Stimulated activated CD4-positive, alpha-beta T cell treated with anti-CD3 and anti-CD28 coated beads, TNF-alpha, amount 100 ng/mL, for 48 hours (primary cell): ENCODE results near the gene WDR83.
A peak's percentile ranks its signal among the peaks of the same experiment; 100 is the strongest.

Source experiments
- DNase-seq, 3 donors: peaks; one replicate each; pipeline ENCODE4 v3.0.0-alpha.2; 2020; ENCODE audit warnings: low read depth in 3 of 3

WDR83 gene

GRCh38 chr19:12715102-12715501 is 48.5 kb downstream of the WDR83 start:
- DNase-seq, result no peak

GRCh38 chr19:12715929-12716328 is 49.3 kb downstream of the WDR83 start:
- no peak for DNase-seq

GRCh38 chr19:12720296-12720695 is 53.7 kb downstream of the WDR83 start:
- no peak for DNase-seq

DNA sequence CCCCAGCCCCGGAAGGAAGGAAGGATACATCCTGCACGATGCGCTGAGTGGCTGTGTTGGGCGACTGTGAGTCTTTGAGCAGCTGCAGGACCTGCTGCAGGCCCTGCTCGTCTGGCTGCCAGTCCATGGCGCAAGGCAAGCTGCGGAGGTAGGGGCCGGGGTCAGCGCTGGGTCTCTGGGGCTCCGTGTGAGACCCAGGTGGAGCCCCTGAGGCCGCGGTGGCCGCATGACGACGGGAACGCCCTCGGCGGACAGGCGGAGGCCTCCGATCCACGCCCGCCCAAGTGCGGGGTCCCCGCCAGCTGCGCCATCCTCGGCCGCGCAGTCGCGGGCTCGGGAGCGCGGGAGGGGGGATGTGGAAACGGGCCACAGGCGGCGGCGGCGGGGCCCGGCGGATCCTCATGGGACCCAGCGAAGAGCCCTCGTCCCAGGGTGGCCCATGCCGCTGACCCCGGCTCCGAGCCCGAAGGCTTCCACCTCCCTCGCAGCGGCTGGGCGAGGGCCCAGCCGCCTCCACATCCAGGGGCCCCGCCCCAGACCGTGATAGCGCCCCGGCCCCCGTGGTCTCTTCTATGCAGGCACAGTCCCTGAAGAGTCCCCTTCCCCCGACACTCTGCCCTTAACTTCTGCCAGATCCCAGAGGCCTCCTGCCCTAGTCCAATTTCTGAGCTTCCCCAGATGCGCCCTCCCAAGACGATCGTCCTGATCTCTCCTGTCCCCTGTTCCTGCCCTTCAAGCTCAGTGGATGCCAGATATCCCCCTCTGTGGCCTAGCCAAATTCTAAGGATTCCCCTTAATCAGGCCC is 54.4 kb downstream of the WDR83 start:
- no peak for DNase-seq

DNA sequence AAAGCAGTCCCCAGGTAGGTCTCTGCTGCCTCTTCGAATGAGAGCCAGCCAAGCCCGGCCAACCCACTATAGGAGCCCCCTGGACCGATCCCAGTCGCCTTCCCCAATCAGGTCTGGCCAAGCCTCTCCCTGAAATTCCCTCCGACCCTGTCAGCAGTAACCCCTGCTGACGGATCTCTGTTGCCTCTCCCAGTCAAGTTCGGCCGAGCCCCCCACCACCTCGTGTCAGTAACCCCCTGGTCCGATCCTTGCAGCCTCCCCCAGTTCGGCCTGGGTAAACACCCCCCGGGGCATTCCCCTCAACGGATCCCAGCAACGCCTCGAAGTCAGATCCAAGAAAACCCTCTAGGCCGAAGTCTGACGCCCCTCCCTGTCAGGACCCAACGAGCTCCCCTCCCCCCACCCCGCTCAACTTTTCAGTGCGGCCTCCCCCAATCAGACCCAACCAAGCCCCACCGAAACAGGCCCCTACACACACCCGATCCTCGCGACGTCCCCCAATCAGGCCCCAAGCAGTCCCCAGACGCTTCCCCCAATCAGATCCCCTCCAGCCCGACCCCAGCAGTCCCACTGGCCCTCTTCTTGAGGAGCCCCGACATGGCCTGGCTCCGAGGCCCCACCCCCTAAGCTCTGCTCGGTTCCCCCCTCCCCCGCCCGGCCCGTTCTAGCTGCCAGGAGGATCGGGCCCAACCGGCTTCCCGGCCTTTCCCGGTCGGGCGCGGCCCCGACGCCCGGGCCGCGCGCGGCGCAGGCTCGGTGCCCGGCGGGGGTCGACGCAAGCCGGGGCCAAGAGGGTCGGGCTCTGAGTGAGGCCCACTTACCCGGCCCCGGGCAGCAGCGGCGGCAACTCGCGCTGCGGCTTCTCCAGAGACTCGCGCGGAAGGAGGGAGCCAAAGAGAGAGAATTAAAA is 55.3 kb downstream of the WDR83 start:
- DNase-seq, result peak in 1 of 3 donors; percentile 62

- DNase-seq, result peak; percentile 84 to 92 (median 91)
Observed at GRCh38 chr19:12722566-12723380, 56.2 kb downstream of the WDR83 start.

GRCh38 chr19:12723381-12723640 is 56.7 kb downstream of the WDR83 start:
- no peak for DNase-seq

GRCh38 chr19:12723641-12724426 is 57.2 kb downstream of the WDR83 start, which contains the start of gene TNPO2:
TNPO2 (minus strand) TSS chr19:12723932; CDS start chr19:12720977, 2,955 bp downstream.
- peak; percentile 41 to 73 (median 63) for DNase-seq
